GM12892 (cell line): Measurements from ENCODE around the gene AP1S3.

Source experiments
- POLR2A ChIP-seq: IDR thresholded peaks from 2 replicates; pipeline ENCODE4 v1.6.1; 2011; ENCODE audit warnings: low read depth, low read length, control low read depth
- POLR2AphosphoS5 ChIP-seq: IDR thresholded peaks from 2 replicates; pipeline ENCODE4 v1.6.1; 2011; ENCODE audit warnings: low read depth, low read length, control low read depth

GRCh38 chr2:223747392-223748042 is 89.9 kb downstream of the AP1S3 start:
- TF ChIP-seq POLR2A (no peak), POLR2AphosphoS5 (no peak)
